T-cell (primary cell): Measurements from ENCODE around the gene LRRC72. TPM values are rescaled to one million over a fixed set of nuclear protein-coding genes. Genes with fewer than 3 reads are reported as not detected.
"Not testable (repeated sequence)": the region's sequence is repeated elsewhere in the genome, so short reads cannot be mapped to it uniquely, and the experiment has no call there.

Source experiments
- ATAC-seq, 4 experiments: fragments of 200-7000 bp in 3 of 4; fragments of 150-1000 bp in 1 of 4; cut with Tn5 transposase; replicated peaks in 1 of 4; 1 replicate in 3 of 4; 2 replicates in 1 of 4; pipeline ENCODE4 v1.10.0; 2021; ENCODE audit warnings: moderate library complexity in 3 of 4, mild to moderate bottlenecking in 2 of 4, moderate number of reproducible peaks in 1 of 4
- CTCF ChIA-PET, 2 donors: fragments of 300-600 bp; sonication (Branson Sonifier 250); formaldehyde crosslinking; loops; one replicate each; lab custom pipeline; 2022; ENCODE audit warnings: antibody characterized with exemption in 2 of 2; lab: Charles Lee
- POLR2A ChIA-PET, 2 donors: fragments of 300-600 bp; sonication (Branson Sonifier 250); formaldehyde crosslinking; loops; one replicate each; lab custom pipeline; 2022; ENCODE audit warnings: antibody characterized with exemption in 2 of 2; lab: Charles Lee
- DNase-seq, 35 experiments: peaks; one replicate each; pipeline versions ENCODE4 v3.0.0 to v3.0.0-alpha.2; 2013 to 2023
- H3K27ac ChIP-seq: one replicate; pipeline ENCODE4 v1.5.1; 2013; ENCODE audit warnings: low read length
- H3K27me3 ChIP-seq, 2 experiments: replicated peaks in 1 of 2; 1 replicate in 1 of 2; 2 replicates in 1 of 2; pipeline versions ENCODE4 v1.6.1 to v1.7.0; 2013; ENCODE audit warnings: low read length in 1 of 2, mixed read lengths in 1 of 2; ENCODE audit not compliant: control insufficient read depth in 2 of 2, insufficient read depth in 2 of 2; ENCODE audit errors: extremely low read depth in 1 of 2
- H3K36me3 ChIP-seq, 2 donors: 1 replicate in 1 of 2; 2 replicates in 1 of 2; pipeline versions ENCODE4 v1.6.1 to v1.7.0; 2013; ENCODE audit warnings: low read length in 1 of 2; ENCODE audit not compliant: control insufficient read depth in 2 of 2, insufficient read depth in 1 of 2; ENCODE audit errors: extremely low read depth in 1 of 2
- H3K4me1 ChIP-seq, 2 experiments: 1 replicate in 1 of 2; 2 replicates in 1 of 2; pipeline versions ENCODE4 v1.6.1 to v1.7.0; 2013; ENCODE audit warnings: low read length in 2 of 2, mixed read lengths in 1 of 2; ENCODE audit not compliant: insufficient read depth in 2 of 2, control insufficient read depth in 1 of 2; ENCODE audit errors: extremely low read depth in 1 of 2
- H3K4me3 ChIP-seq, 2 donors: 1 replicate in 1 of 2; 2 replicates in 1 of 2; pipeline versions ENCODE4 v1.5.1 to v1.7.0; 2013; ENCODE audit warnings: mild to moderate bottlenecking in 2 of 2, low read length in 1 of 2, moderate library complexity in 1 of 2; ENCODE audit not compliant: control insufficient read depth in 1 of 2; ENCODE audit errors: extremely low read depth in 1 of 2
- H3K9me3 ChIP-seq: 2 replicates; pipeline ENCODE4 v1.7.0; 2013
- H3K27ac Mint-ChIP-seq, 2 donors: one replicate each; pipeline ENCODE4 v1.8.0; 2020 to 2021; ENCODE audit warnings: mild to moderate bottlenecking in 2 of 2, mixed read lengths in 2 of 2
- H3K27me3 Mint-ChIP-seq, 2 donors: one replicate each; pipeline ENCODE4 v1.8.0; 2021 to 2022; ENCODE audit warnings: mixed read lengths in 2 of 2
- H3K36me3 Mint-ChIP-seq: one replicate; pipeline ENCODE4 v1.8.0; 2021; ENCODE audit warnings: mixed read lengths
- H3K4me1 Mint-ChIP-seq, 3 donors: one replicate each; pipeline ENCODE4 v1.8.0; 2020 to 2022; ENCODE audit warnings: mixed read lengths in 3 of 3, mild to moderate bottlenecking in 1 of 3
- H3K4me3 Mint-ChIP-seq, 3 donors: one replicate each; pipeline ENCODE4 v1.8.0; 2020 to 2022; ENCODE audit warnings: mild to moderate bottlenecking in 3 of 3, mixed read lengths in 3 of 3, moderate library complexity in 3 of 3
- H3K9me3 Mint-ChIP-seq, 3 donors: one replicate each; pipeline ENCODE4 v1.8.0; 2020 to 2022; ENCODE audit warnings: mixed read lengths in 3 of 3
- WGBS: methylation state at CpG from one replicate; pipeline ENCODE4 v1.1.5; 2013; ENCODE audit warnings: missing lambda C conversion rate; ENCODE audit not compliant: insufficient coverage; 5-methylcytosine and 5-hydroxymethylcytosine counted together
- total RNA-seq, 35 experiments: library from RNA in 6 of 35; stranded (reverse) in 6 of 35; fragments of 120-200 nt in 1 of 35; gene quantifications; one replicate each; pipeline versions ENCODE4 v1.2.1 to v1.2.4 and lab custom pipeline; 2013 to 2026

Gene LRRC72
- total RNA-seq, 5 donors from 2014 or later (not counting 1 experiment from before 2014, with no cell fraction given) = not detected

DNA sequence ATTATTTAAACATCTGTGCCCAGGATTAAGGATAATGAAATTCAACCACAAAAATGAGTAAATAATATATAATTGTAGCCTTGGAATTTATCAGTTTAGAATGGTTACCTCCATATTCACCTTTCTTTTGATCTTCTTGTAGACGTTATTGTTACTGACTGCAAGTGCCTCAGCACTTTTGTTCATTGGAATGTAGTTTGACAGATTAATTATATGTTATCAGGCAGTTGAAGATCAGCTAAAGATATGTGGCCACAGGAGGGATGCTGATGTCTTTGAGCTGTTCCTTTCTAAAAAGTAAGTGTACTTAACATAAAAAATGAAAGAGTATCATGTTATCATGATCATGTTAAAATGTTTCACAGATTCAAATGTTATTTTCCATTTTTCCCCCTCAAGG is 5.6 kb downstream of the LRRC72 start:
- no peaks in the 10 kb centered on the region for H3K4me1 Mint-ChIP-seq
- H3K36me3 ChIP-seq = no peaks in the 10 kb centered on the region
- H3K27ac Mint-ChIP-seq = no peak overlapping the region
- H3K4me1 ChIP-seq = no peaks in the 10 kb centered on the region
- H3K4me3 Mint-ChIP-seq = no peak overlapping the region
- no peaks in the 10 kb centered on the region for H3K27me3 Mint-ChIP-seq
- ChIA-PET POLR2A (no interaction called here), CTCF (interaction anchor here in 1 of 2 donors (1.0 kb wide), 1 partner anchor 32 kb away, joined by 4 read pairs; no protein-coding TSS in a partner anchor)
- no peak overlapping the region for H3K27ac ChIP-seq
- ATAC-seq = no peak
- no CpG with 5 or more reads among the region's 1 CpG for WGBS
- H3K4me3 ChIP-seq = no peak overlapping the region
- H3K27me3 ChIP-seq = peaks cover 0 to 2% of the 10 kb centered on the region in 2 experiments
- H3K36me3 Mint-ChIP-seq = no peaks in the 10 kb centered on the region
- DNase-seq = no peak
- H3K9me3 Mint-ChIP-seq = no peaks in the 10 kb centered on the region
- H3K9me3 ChIP-seq = no peaks in the 10 kb centered on the region

DNA sequence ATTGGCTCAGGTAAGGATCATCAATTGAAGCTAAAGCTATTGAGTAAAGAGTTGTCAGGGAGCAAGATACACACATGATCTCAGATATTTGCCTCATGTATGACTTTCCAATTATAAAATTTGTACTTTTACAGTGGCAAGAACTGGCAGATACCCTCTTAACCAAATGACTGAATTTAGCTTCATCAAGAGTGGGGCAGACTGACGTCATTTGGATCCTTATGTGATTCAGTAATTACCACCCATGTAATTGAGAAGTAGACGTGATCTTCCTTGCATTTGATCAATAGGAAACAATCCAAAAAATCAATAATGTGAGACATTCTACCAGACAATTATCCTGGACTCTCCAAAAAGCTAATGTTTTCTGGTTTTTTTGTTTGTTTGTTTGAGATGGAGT is 8.9 kb downstream of the LRRC72 start:
- CTCF ChIA-PET = no interaction called here

DNA sequence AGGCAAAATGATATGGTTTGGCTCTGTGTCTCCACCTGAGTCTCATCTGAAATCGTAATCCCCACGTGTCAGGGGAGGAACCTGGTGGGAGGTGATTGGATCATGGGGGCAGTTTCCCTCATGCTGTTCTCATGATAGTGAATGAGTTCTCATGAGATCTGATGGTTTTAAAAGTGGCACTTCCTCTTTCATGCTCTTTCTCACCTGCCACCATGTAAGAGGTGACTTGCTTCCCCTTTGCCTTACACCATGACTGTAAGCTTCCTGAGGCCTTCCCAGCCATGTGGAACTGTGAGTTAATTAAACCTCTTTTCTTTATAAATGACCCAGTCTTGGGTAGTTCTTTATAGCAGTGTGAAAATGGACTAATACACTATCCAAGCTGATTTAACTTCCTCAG is 13.9 kb downstream of the LRRC72 start:
- POLR2A ChIA-PET, H3K36me3 ChIP-seq, H3K4me3 ChIP-seq, H3K36me3 Mint-ChIP-seq, H3K27me3 Mint-ChIP-seq, H3K9me3 ChIP-seq, H3K4me3 Mint-ChIP-seq, H3K27me3 ChIP-seq, H3K9me3 Mint-ChIP-seq, DNase-seq, ATAC-seq, H3K4me1 ChIP-seq, H3K27ac Mint-ChIP-seq, H3K4me1 Mint-ChIP-seq, H3K27ac ChIP-seq: not testable (repeated sequence)
- CTCF ChIA-PET = interaction anchor here in 1 of 2 donors (0.6 kb wide), 1 partner anchor 1000 kb away, joined by 6 read pairs; no protein-coding TSS in a partner anchor
- WGBS = no CpG with 5 or more reads among the region's 2 CpGs

More for the DNA sequence above, 8.9 kb downstream of the LRRC72 start:
- Mint-ChIP-seq H3K4me1 (no peaks in the 10 kb centered on the region), H3K4me3 (no peak overlapping the region), H3K27me3 (no peaks in the 10 kb centered on the region), H3K9me3 (no peaks in the 10 kb centered on the region), H3K27ac (no peak overlapping the region), H3K36me3 (no peaks in the 10 kb centered on the region)
- Histone ChIP-seq H3K36me3 (no peaks in the 10 kb centered on the region), H3K9me3 (no peaks in the 10 kb centered on the region), H3K27ac (no peak overlapping the region), H3K27me3 (peaks cover 0 to 2% of the 10 kb centered on the region in 2 experiments), H3K4me1 (no peaks in the 10 kb centered on the region), H3K4me3 (no peak overlapping the region)
- no CpG with 5 or more reads among the region's 2 CpGs for WGBS
- DNase-seq (no peak), ATAC-seq (no peak)
- POLR2A ChIA-PET = no interaction called here

DNA sequence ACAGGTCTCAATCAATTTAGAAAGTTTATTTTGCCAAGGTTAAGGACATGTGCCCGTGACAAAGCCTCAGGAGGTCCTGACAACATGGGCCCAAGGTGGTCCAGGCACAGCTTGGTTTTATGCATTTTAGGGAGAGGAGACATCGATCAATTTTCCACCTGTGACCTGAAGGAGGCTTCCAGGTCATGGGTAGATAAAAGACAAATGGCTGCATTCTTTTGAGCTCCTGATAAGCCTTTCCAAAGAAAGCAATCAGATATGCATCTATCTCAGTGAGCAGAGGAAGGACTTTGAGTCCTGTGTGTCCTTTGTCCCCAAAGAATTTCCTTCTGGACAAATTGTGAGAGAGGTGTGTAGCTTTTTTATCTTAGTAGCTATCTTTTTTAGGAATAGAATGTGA is 15.8 kb downstream of the LRRC72 start:
- DNase-seq (no peak), ATAC-seq (no peak)
- 67% methylated on average over 1 of the region's 2 CpGs for WGBS
- H3K9me3 Mint-ChIP-seq = no peaks in the 10 kb centered on the region
- no peaks in the 10 kb centered on the region for H3K36me3 Mint-ChIP-seq
- H3K4me1 Mint-ChIP-seq = no peaks in the 10 kb centered on the region
- POLR2A ChIA-PET = no interaction called here
- H3K27me3 Mint-ChIP-seq = no peaks in the 10 kb centered on the region
- CTCF ChIA-PET = interaction anchor here in 1 of 2 donors (1.2 kb wide), 1 partner anchor 22 kb away, joined by 3 read pairs; no protein-coding TSS in a partner anchor
- Histone ChIP-seq H3K36me3 (no peaks in the 10 kb centered on the region), H3K27ac (no peak overlapping the region), H3K4me3 (no peak overlapping the region), H3K9me3 (no peaks in the 10 kb centered on the region), H3K4me1 (no peaks in the 10 kb centered on the region), H3K27me3 (peaks cover 0 to 8% of the 10 kb centered on the region in 2 experiments)
- no peak overlapping the region for H3K27ac Mint-ChIP-seq
- H3K4me3 Mint-ChIP-seq = no peak overlapping the region

DNA sequence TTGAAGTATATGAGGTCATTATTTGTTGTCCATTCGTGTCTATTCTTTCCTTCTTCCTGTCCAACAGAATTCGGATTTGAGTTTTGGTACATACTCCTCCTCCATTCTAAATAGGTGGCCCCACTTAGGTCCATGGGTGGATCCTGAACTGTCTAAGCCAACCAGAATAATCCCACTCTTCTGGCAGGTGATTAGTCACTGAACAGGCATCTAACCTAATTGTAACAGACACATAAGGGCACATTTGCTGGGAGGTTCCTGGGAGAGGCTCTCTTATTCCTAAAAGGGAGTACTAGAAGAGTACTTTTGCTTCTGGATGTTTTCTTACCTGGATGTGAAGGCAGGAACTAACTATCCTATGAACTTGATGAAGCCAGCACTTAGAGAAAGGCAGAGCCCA is 16.8 kb downstream of the LRRC72 start:
- POLR2A ChIA-PET = no interaction called here
- Mint-ChIP-seq H3K4me1 (no peaks in the 10 kb centered on the region), H3K27ac (no peak overlapping the region), H3K4me3 (no peak overlapping the region), H3K36me3 (no peaks in the 10 kb centered on the region), H3K9me3 (no peaks in the 10 kb centered on the region), H3K27me3 (no peaks in the 10 kb centered on the region)
- WGBS = no CpG with 5 or more reads among the region's 2 CpGs
- no peak overlapping the region for H3K4me3 ChIP-seq
- DNase-seq (no peak), ATAC-seq (no peak)
- H3K36me3 ChIP-seq = no peaks in the 10 kb centered on the region
- no peaks in the 10 kb centered on the region for H3K9me3 ChIP-seq
- CTCF ChIA-PET = no interaction called here
- no peaks in the 10 kb centered on the region for H3K4me1 ChIP-seq
- peaks cover 0 to 10% of the 10 kb centered on the region in 2 experiments for H3K27me3 ChIP-seq
- no peak overlapping the region for H3K27ac ChIP-seq

DNA sequence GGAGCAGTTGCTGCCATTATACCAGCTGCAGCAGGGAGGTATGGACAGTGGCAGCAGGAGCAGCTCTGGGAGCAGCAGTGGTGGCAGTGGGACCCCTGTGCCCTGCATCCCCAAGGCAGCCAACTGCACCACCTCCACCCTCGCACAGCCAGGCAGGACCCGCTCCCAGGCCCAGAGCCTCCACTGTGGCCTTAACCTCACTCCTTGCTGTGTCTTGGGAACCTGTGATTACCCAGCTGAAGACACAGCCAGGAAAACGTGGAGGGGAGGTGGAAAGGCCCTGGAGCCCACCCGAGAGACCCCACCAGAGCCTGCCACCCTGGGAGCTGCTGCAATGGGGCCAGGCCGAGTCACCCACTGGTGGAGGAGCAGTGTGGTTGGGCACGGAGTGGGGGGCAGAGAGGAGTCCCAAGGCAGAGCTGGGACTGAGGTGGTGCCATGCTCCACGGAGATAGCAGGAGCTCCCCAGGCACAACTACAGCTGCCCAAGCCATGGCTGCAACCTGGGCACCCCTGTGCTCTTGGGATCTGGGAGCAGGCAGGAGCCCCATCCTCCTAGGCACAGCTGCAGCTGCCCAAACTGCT is 20.4 kb downstream of the LRRC72 start:
- ChIA-PET POLR2A (no interaction called here), CTCF (no interaction called here)
- ATAC-seq (no peak), DNase-seq (no peak)
- H3K9me3 ChIP-seq = no peaks in the 10 kb centered on the region
- no peaks in the 10 kb centered on the region for H3K36me3 Mint-ChIP-seq
- no peaks in the 10 kb centered on the region for H3K4me1 ChIP-seq
- H3K27me3 Mint-ChIP-seq = peaks cover 0 to 8% of the 10 kb centered on the region in 2 donors
- H3K4me1 Mint-ChIP-seq = no peaks in the 10 kb centered on the region
- H3K27me3 ChIP-seq = peaks cover 0 to 10% of the 10 kb centered on the region in 2 experiments
- H3K9me3 Mint-ChIP-seq = no peaks in the 10 kb centered on the region
- WGBS = 69% methylated on average over 5 of the region's 7 CpGs
- no peak overlapping the region for H3K4me3 Mint-ChIP-seq
- no peak overlapping the region for H3K27ac ChIP-seq
- H3K4me3 ChIP-seq = no peak overlapping the region
- no peak overlapping the region for H3K27ac Mint-ChIP-seq
- H3K36me3 ChIP-seq = no peaks in the 10 kb centered on the region
